ENCODE results near the gene GRAMD1A. TPM values are rescaled to one million over a fixed set of nuclear protein-coding genes. Genes with fewer than 3 reads are reported as not detected.

GRAMD1A gene
- total and polyA plus RNA-seq, 12 donors = 19.5 to 49.4 (median 31.8) TPM

GRCh38 chr19:35056513-35057063 lies 56.5 kb downstream of the GRAMD1A start:
- H3K4me1 ChIP-seq = peaks cover 0 to 9% (median 0%) of the 10 kb centered on the region in 9 donors
- DNase-seq = no peak
- intact Hi-C loops (cut with DNase I) = no loop called here
- ATAC-seq = no peak
- H3K27ac ChIP-seq = no peak overlapping the region
- WGBS, 2 donors = 68 to 72% methylated on average over 6 of the region's 6 CpGs
- H3K36me3 ChIP-seq = no peaks in the 10 kb centered on the region
- peaks cover 0 to 7% (median 0%) of the 10 kb centered on the region in 7 donors for H3K27me3 ChIP-seq
- TF ChIP-seq CTCF (IDR thresholded peaks at IDR 0.05) = no peak
- no peak overlapping the region for H3K4me3 ChIP-seq
- no peaks in the 10 kb centered on the region for H3K9me3 ChIP-seq

GRCh38 chr19:35058370-35058769 lies 58.2 kb downstream of the GRAMD1A start:
- ATAC-seq (no peak), DNase-seq (no peak)
- no peaks in the 10 kb centered on the region for H3K36me3 ChIP-seq
- no peak overlapping the region for H3K4me3 ChIP-seq
- no peak for TF ChIP-seq CTCF (IDR thresholded peaks at IDR 0.05)
- peaks cover 0 to under 1% (median 0%) of the 10 kb centered on the region in 9 donors for H3K4me1 ChIP-seq
- no peak overlapping the region for H3K27ac ChIP-seq
- intact Hi-C loops (cut with DNase I) = no loop called here
- no peaks in the 10 kb centered on the region for H3K9me3 ChIP-seq
- H3K27me3 ChIP-seq = peaks cover 0 to 7% (median 0%) of the 10 kb centered on the region in 7 donors
- WGBS, 2 donors = 76 to 84% methylated on average over 2 of the region's 2 CpGs

GRCh38 chr19:35059006-35059798 lies 59.1 kb downstream of the GRAMD1A start:
- Histone ChIP-seq H3K36me3 (no peaks in the 10 kb centered on the region), H3K9me3 (no peaks in the 10 kb centered on the region), H3K4me1 (no peaks in the 10 kb centered on the region), H3K4me3 (no peak overlapping the region), H3K27me3 (peaks cover 0 to 7% (median 0%) of the 10 kb centered on the region in 7 donors), H3K27ac (no peak overlapping the region)
- DNase-seq = no peak
- peak in 1 of 8 donors; percentile 45 for ATAC-seq
- no peak for TF ChIP-seq CTCF (IDR thresholded peaks at IDR 0.05)
- intact Hi-C loops (cut with DNase I) = no loop called here
- WGBS, 2 donors = 86 to 91% methylated on average over 26 of the region's 26 CpGs

- no peaks in the 10 kb centered on the region for H3K4me1 ChIP-seq
- DNase-seq (no peak), ATAC-seq (peak in 1 of 8 donors; percentile 11)
- H3K4me3 ChIP-seq = no peak overlapping the region
- peaks cover 0 to 7% (median 0%) of the 10 kb centered on the region in 7 donors for H3K27me3 ChIP-seq
- no peaks in the 10 kb centered on the region for H3K36me3 ChIP-seq
- no peak for TF ChIP-seq CTCF (IDR thresholded peaks at IDR 0.05)
- 85 to 90% methylated on average over 15 of the region's 15 CpGs for WGBS, 2 donors
- H3K27ac ChIP-seq = no peak overlapping the region
- intact Hi-C loops (cut with DNase I) = loop anchor here in 1 of 10 donors (10.0 kb wide), 1 partner anchor 75 kb away; the partner anchor contains the start of genes FXYD1 and LGI4
- no peaks in the 10 kb centered on the region for H3K9me3 ChIP-seq
These were observed 59.6 kb downstream of the GRAMD1A start for GRCh38 chr19:35059799-35060091.

Data from heart right ventricle (tissue), 16 donors.